ENCODE data around the gene ATF7IP.

ATF7IP gene

GRCh38 chr12:14379508-14379907 is 14.0 kb downstream of the ATF7IP start:
- TF ChIP-seq CEBPB (IDR thresholded peaks at IDR 0.05) (no peak), USF1 (IDR thresholded peaks at IDR 0.05) (0 out of 2 replicates have a peak, but pooled peaks have one; percentile 15)

- TF ChIP-seq TEAD4 (IDR thresholded peaks at IDR 0.05): peak; percentile 90
- peak; percentile 60; the same call in 1 of the 2 replicates for TF ChIP-seq EGR1 (IDR thresholded peaks at IDR 0.05)
- TF ChIP-seq REST (IDR thresholded peaks at IDR 0.05; ENCODE audit: low read depth): no peak
- TF ChIP-seq TCF12 (IDR thresholded peaks at IDR 0.05; ENCODE audit: low read depth): no peak
- TF ChIP-seq RAD21 (IDR thresholded peaks at IDR 0.05; ENCODE audit: low read depth): peak; percentile 6; the same call in 1 of the 2 replicates
- no peak for TF ChIP-seq ZBTB7A (IDR thresholded peaks at IDR 0.05; ENCODE audit: low read depth)
- TF ChIP-seq USF1 (IDR thresholded peaks at IDR 0.05): no peak
- TF ChIP-seq TAF1 (IDR thresholded peaks at IDR 0.05; ENCODE audit: low read depth): peak; percentile 45; the same call in 1 of the 2 replicates
- TF ChIP-seq NFIC (IDR thresholded peaks at IDR 0.05): peak; percentile 49
- TF ChIP-seq CEBPB (IDR thresholded peaks at IDR 0.05): peak; percentile 74
- TF ChIP-seq YY1 (IDR thresholded peaks at IDR 0.05; ENCODE audit: low read depth): peak; percentile 98
- peak; percentile 62 for TF ChIP-seq FOXM1 (IDR thresholded peaks at IDR 0.05; ENCODE audit: borderline replicate concordance, low read depth)
- TF ChIP-seq EP300 (IDR thresholded peaks at IDR 0.05; ENCODE audit: borderline replicate concordance): peak; percentile 39; the same call in 1 of the 2 replicates
- no peak for TF ChIP-seq CREB1 (IDR thresholded peaks at IDR 0.05; ENCODE audit: low read depth)
- peak; percentile 45; the same call in 1 of the 2 replicates for TF ChIP-seq MAX (IDR thresholded peaks at IDR 0.05)
Observed at GRCh38 chr12:14384783-14385638, 19.5 kb downstream of the ATF7IP start.

- no peak for TF ChIP-seq REST (IDR thresholded peaks at IDR 0.05; ENCODE audit: low read depth)
- TF ChIP-seq RAD21 (IDR thresholded peaks at IDR 0.05; ENCODE audit: low read depth): no peak
- no peak for TF ChIP-seq TEAD4 (IDR thresholded peaks at IDR 0.05)
- TF ChIP-seq MAX (IDR thresholded peaks at IDR 0.05): no peak
- TF ChIP-seq YY1 (IDR thresholded peaks at IDR 0.05; ENCODE audit: low read depth): no peak
- no peak for TF ChIP-seq CREB1 (IDR thresholded peaks at IDR 0.05; ENCODE audit: low read depth)
- no peak for TF ChIP-seq TCF12 (IDR thresholded peaks at IDR 0.05; ENCODE audit: low read depth)
- TF ChIP-seq ZBTB7A (IDR thresholded peaks at IDR 0.05; ENCODE audit: low read depth): no peak
- TF ChIP-seq EGR1 (IDR thresholded peaks at IDR 0.05): no peak
- no peak for TF ChIP-seq NFIC (IDR thresholded peaks at IDR 0.05)
- no peak for TF ChIP-seq TAF1 (IDR thresholded peaks at IDR 0.05; ENCODE audit: low read depth)
Observed at GRCh38 chr12:14387219-14387871, 21.9 kb downstream of the ATF7IP start.

- TF ChIP-seq TAF1 (IDR thresholded peaks at IDR 0.05; ENCODE audit: low read depth) (no peak), CREB1 (IDR thresholded peaks at IDR 0.05; ENCODE audit: low read depth) (no peak), TEAD4 (IDR thresholded peaks at IDR 0.05) (no peak), CEBPB (IDR thresholded peaks at IDR 0.05) (no peak), EP300 (IDR thresholded peaks at IDR 0.05; ENCODE audit: borderline replicate concordance) (no peak), NFIC (IDR thresholded peaks at IDR 0.05) (no peak), MAX (IDR thresholded peaks at IDR 0.05) (no peak), EGR1 (IDR thresholded peaks at IDR 0.05) (no peak), RAD21 (IDR thresholded peaks at IDR 0.05; ENCODE audit: low read depth) (no peak), REST (IDR thresholded peaks at IDR 0.05; ENCODE audit: low read depth) (no peak), YY1 (IDR thresholded peaks at IDR 0.05; ENCODE audit: low read depth) (no peak), ZBTB7A (IDR thresholded peaks at IDR 0.05; ENCODE audit: low read depth) (no peak), TCF12 (IDR thresholded peaks at IDR 0.05; ENCODE audit: low read depth) (no peak), FOXM1 (IDR thresholded peaks at IDR 0.05; ENCODE audit: borderline replicate concordance, low read depth) (no peak), USF1 (IDR thresholded peaks at IDR 0.05) (no peak)
Observed at GRCh38 chr12:14390449-14390848, 25.0 kb downstream of the ATF7IP start.
